ENCODE measurements around the gene DGCR6.

- no peak for TF ChIP-seq CTCF (conservative IDR thresholded peaks at IDR 0.05; ENCODE audit: low read depth, low read length)
- TF ChIP-seq MXI1 (IDR thresholded peaks at IDR 0.05; ENCODE audit: borderline replicate concordance, low read depth, low read length): no peak
- TF ChIP-seq, protein P1, sequence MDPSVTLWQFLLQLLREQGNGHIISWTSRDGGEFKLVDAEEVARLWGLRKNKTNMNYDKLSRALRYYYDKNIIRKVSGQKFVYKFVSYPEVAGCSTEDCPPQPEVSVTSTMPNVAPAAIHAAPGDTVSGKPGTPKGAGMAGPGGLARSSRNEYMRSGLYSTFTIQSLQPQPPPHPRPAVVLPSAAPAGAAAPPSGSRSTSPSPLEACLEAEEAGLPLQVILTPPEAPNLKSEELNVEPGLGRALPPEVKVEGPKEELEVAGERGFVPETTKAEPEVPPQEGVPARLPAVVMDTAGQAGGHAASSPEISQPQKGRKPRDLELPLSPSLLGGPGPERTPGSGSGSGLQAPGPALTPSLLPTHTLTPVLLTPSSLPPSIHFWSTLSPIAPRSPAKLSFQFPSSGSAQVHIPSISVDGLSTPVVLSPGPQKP (IDR thresholded peaks at IDR 0.05; ENCODE audit: borderline replicate concordance, low read depth, low read length): no peak
- TF ChIP-seq POLR2A (IDR thresholded peaks at IDR 0.05; ENCODE audit: low read depth, low read length): no peak
- TF ChIP-seq CEBPB (IDR thresholded peaks at IDR 0.05; ENCODE audit: low read depth, low read length): no peak
Measured at GRCh38 chr22:18927573-18927972, 21.5 kb downstream of the DGCR6 start.
